Spleen (tissue), 11 donors: ENCODE measurements around the gene ARHGEF40. TPM values are rescaled to one million over a fixed set of nuclear protein-coding genes. Genes with fewer than 3 reads are reported as not detected.

Experiments used
- DNase-seq: peaks from one replicate; pipeline ENCODE4 v3.0.0-alpha.2; 2020
- H3K27ac ChIP-seq, 8 donors: fragments of 200-600 bp; sonication (generic) in 7 of 8; 1 replicate in 4 of 8; 2 replicates in 4 of 8; pipeline versions ENCODE4 v1.5.0 to v1.8.0; 2016 to 2021; ENCODE audit warnings: inconsistent platforms in 4 of 8, mild to moderate bottlenecking in 4 of 8, moderate library complexity in 1 of 8
- H3K27me3 ChIP-seq, 7 donors: fragments of 200-600 bp; sonication (generic) in 6 of 7; replicated peaks in 1 of 7; 1 replicate in 4 of 7; 2 replicates in 3 of 7; pipeline versions ENCODE4 v1.5.0 to v1.8.0; 2016 to 2021; ENCODE audit warnings: inconsistent platforms in 3 of 7, mild to moderate bottlenecking in 1 of 7
- H3K36me3 ChIP-seq, 6 donors: fragments of 200-600 bp; sonication (generic) in 5 of 6; 1 replicate in 4 of 6; 2 replicates in 2 of 6; pipeline versions ENCODE4 v1.5.0 to v1.8.0; 2016 to 2021; ENCODE audit warnings: inconsistent platforms in 2 of 6
- H3K4me1 ChIP-seq, 6 donors: fragments of 200-600 bp; sonication (generic) in 5 of 6; 1 replicate in 3 of 6; 2 replicates in 3 of 6; pipeline versions ENCODE4 v1.5.0 to v1.8.0; 2016 to 2021; ENCODE audit warnings: inconsistent platforms in 3 of 6
- H3K4me3 ChIP-seq, 8 donors: fragments of 200-600 bp; sonication (generic) in 7 of 8; 1 replicate in 4 of 8; 2 replicates in 4 of 8; pipeline versions ENCODE4 v1.5.0 to v1.8.0; 2016 to 2021; ENCODE audit warnings: inconsistent platforms in 4 of 8, mild to moderate bottlenecking in 4 of 8, moderate library complexity in 2 of 8
- H3K9me3 ChIP-seq, 8 donors: fragments of 200-600 bp; sonication (generic) in 7 of 8; 1 replicate in 4 of 8; 2 replicates in 4 of 8; pipeline versions ENCODE4 v1.5.0 to v1.8.0; 2016 to 2021; ENCODE audit warnings: inconsistent platforms in 4 of 8
- CTCF ChIP-seq, 11 experiments: fragments of 200-600 bp in 7 of 11; fragments of 450-650 bp in 4 of 11; sonication (generic) in 4 of 11; IDR thresholded peaks in 8 of 11; conservative IDR thresholded peaks in 3 of 11; 1 replicate in 7 of 11; 2 replicates in 4 of 11; pipeline versions ENCODE4 v1.4.0 to v1.8.0; 2016 to 2021; ENCODE audit warnings: antibody characterized with exemption in 11 of 11, inconsistent platforms in 4 of 11, mild to moderate bottlenecking in 1 of 11
- POLR2A ChIP-seq, 3 donors: fragments of 450-650 bp; IDR thresholded peaks; one replicate each; pipeline ENCODE4 v1.5.1; 2017; ENCODE audit warnings: antibody characterized with exemption in 3 of 3, mild to moderate bottlenecking in 1 of 3
- POLR2AphosphoS5 ChIP-seq, 3 donors: sonication (generic); formaldehyde crosslinking; IDR thresholded peaks; one replicate each; pipeline ENCODE4 v1.5.1; 2017; ENCODE audit warnings: antibody characterized with exemption in 3 of 3
- WGBS, 5 donors: extraction: QIAGEN DNeasy Blood & Tissue Kit in 3 of 5; methylation state at CpG; one replicate each; pipeline versions ENCODE4 v1.1.5 to v1.1.7; 2013 to 2018; 5-methylcytosine and 5-hydroxymethylcytosine counted together
- intact Hi-C: fragments of 100-400 bp; cut with DNase I; formaldehyde crosslinking; loops from one replicate; pipeline ENCODE4 v1.15.0; 2023; ENCODE audit warnings: low total_unique reads
- polyA plus RNA-seq, 3 donors: library from polyadenylated mRNA; stranded (reverse); fragments of 200-250 nt; gene quantifications; one replicate each; pipeline ENCODE4 v1.2.1, GENCODE V29; 2013
- total RNA-seq, 7 donors: library from RNA; depleted of rRNA in 3 of 7; stranded (reverse); fragments of >200 nt in 3 of 7; fragmentation: NEBNext Ultra II Directional in 4 of 7; extraction: Animal tissue kit (Norgen Biotek cat#: 25700) in 4 of 7; gene quantifications; one replicate each; pipeline versions ENCODE4 v1.1.0 to v1.2.1, GENCODE V29; 2016 to 2021
- donor health status: healthy with polysubstance abuse.
- donor health status: DM: no; HTN: no; CAD: no; lungs with moderate emphysema.
- donor health status: DM: no; HTN: no; CAD: no.
- donor health status: Bipolar disorder and iron deficiency.
- donor health status: healthy.
- donor health status: DM: no; HTN: no; CAD: no.
- donor health status: DM: yes; HTN: yes; CAD: no.

The ARHGEF40 gene
- total and polyA plus RNA-seq, 10 donors: 9.8 to 151 (median 92.5) TPM

DNA sequence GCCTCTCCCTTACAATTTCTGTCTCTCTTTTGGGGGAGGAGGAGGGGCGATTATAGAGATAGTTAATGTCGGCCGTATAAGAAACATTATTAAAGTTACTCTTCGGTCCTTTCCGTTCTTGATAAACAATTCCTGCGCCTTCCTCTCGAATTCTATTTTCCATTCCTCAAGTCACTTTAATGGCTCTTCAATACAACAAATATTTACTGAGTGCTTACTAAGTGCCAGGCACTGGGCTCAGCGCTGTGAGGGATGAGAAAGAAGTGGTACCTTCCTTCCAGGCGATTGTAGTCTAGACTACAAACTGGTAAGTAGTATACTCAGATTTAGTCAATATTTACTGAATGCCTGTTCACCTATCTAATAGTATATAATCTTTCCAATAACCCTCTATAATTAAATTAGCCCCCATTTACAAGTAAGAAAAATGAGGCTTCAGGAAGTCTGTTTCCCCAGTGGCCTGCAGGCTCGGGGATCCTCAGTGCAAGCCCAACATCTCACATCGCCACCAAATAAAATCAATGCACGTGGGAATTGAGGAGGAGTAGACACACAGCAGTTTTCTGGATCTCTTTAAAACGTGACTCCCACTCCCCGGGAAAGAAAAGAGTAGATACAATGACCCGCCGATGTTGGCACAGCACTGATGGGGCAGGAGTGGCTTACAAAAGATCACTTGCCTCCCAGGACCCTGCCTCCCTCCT is 28.9 kb downstream of the ARHGEF40 start:
- WGBS, 5 donors: 19 to 25% (median 23%) methylated on average over 16 of the region's 16 CpGs
- intact Hi-C loops: no loop called here
- TF ChIP-seq POLR2A (IDR thresholded peaks at IDR 0.05) (no peak), CTCF (IDR thresholded peaks at IDR 0.05 in 8 of 11, conservative IDR thresholded peaks at IDR 0.05 in 3 of 11) (no peak), POLR2AphosphoS5 (IDR thresholded peaks at IDR 0.05) (no peak)
- peaks cover 10 to 58% (median 30%) of the 10 kb centered on the region in 6 donors for H3K4me1 ChIP-seq
- H3K9me3 ChIP-seq: no peaks in the 10 kb centered on the region
- no peaks in the 10 kb centered on the region for H3K36me3 ChIP-seq
- peak overlapping the region; percentile 51 to 86 (median 78) for H3K27ac ChIP-seq
- peaks cover 0 to 21% (median 0%) of the 10 kb centered on the region in 7 donors for H3K27me3 ChIP-seq
- H3K4me3 ChIP-seq: peak overlapping the region; percentile 23 to 76 (median 47)
- DNase-seq: no peak

DNA sequence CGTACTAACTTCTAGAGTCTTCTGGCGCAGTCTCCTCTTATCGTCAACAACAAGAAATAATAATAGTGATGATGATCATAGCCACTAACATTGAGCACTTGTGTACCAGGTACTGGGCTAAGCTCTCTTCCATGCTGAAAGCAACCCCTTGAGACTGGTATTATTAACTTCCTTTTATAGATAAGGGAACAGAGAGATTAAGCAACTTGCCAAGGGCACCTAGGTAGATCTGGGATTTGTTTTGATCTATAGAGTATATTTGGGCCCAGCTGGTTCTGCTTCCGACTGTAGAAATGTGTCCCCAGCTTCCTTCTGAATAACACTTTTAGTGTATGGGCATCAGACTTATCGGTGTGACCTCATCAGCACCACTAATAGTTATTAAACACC is 29.5 kb downstream of the ARHGEF40 start:
- no peak for TF ChIP-seq CTCF (IDR thresholded peaks at IDR 0.05 in 8 of 11, conservative IDR thresholded peaks at IDR 0.05 in 3 of 11)
- TF ChIP-seq POLR2AphosphoS5 (IDR thresholded peaks at IDR 0.05): no peak
- no peak for TF ChIP-seq POLR2A (IDR thresholded peaks at IDR 0.05)
- Histone ChIP-seq H3K27ac (peak overlapping the region in 4 of 8 donors; percentile 74 to 86 (median 82)), H3K4me1 (peaks cover 11 to 64% (median 32%) of the 10 kb centered on the region in 6 donors), H3K9me3 (no peaks in the 10 kb centered on the region), H3K36me3 (no peaks in the 10 kb centered on the region), H3K27me3 (peaks cover 0 to 21% (median 0%) of the 10 kb centered on the region in 7 donors), H3K4me3 (peak overlapping the region in 1 of 8 donors; percentile 76)
- no peak for DNase-seq
- intact Hi-C loops: no loop called here
- WGBS, 5 donors: 81 to 87% (median 83%) methylated on average over 5 of the region's 5 CpGs

DNA sequence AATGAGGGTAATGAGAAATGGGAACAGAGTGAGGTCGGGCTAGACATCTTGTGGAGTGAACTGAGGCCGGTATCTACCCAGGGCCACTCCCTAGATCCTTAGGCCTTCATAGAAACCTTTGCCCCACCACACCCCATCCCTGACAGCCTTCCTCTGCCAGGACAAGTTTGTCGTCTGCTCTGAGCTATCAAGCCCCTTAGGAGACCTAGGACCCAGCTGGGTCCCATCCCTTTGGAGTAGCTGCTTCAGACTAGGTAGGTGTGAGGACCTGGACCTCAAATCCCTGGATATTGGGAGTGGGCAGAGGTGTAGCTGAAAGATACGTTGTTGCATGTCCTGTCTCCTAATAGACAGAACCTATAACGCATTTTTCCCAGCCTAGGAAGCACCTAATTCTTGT is 30.8 kb downstream of the ARHGEF40 start, which contains the start of gene TMEM253:
Gene TMEM253 (plus strand): TSS at position 136 of the 400 bp plus-strand sequence. CDS start 278 bp downstream, outside the sequence.
- Histone ChIP-seq H3K36me3 (no peaks in the 10 kb centered on the region), H3K9me3 (no peaks in the 10 kb centered on the region), H3K27me3 (peaks cover 0 to 21% (median 0%) of the 10 kb centered on the region in 7 donors), H3K27ac (peak within 1 kb of the TSS in 1 of 8 donors; percentile 86), H3K4me1 (peaks cover 25 to 70% (median 46%) of the 10 kb centered on the region in 6 donors), H3K4me3 (no peak within 1 kb of the TSS)
- DNase-seq: no peak
- no peak for TF ChIP-seq POLR2A (IDR thresholded peaks at IDR 0.05)
- 79 to 92% (median 87%) methylated on average over 5 of the region's 5 CpGs for WGBS, 5 donors
- intact Hi-C loops: no loop called here

DNA sequence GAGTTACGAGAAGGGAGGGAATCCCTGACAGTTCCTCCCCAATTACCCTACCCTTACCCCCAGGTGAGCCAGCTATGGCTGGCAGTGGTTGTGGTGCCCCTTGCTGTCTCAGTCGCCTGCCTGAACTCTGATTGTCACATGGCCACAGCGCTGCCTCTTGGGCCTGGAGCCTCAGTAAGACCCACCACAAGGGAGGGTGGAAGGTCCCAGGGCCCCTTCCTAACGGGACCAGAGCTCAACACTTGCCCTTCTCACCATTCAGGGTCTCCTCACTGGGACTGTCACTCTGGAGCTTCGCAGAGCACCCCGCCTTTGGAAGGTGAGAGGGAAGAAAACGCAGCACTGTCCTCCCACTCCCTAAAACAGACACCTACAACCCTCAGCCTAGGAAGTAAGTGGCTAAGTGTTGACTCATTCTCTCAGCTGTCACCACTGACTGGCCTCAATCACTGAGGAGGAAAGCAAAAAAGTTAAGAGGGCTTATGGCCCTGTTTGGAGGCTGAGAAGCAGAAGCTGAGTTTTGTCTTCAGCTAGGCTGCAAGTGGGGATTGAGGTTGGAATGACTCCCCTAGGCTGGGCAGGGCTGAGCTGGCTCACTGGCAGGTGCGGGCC is 31.8 kb downstream of the ARHGEF40 start:
- DNase-seq: no peak
- Histone ChIP-seq H3K4me1 (peaks cover 33 to 70% (median 53%) of the 10 kb centered on the region in 6 donors), H3K9me3 (no peaks in the 10 kb centered on the region), H3K4me3 (no peak overlapping the region), H3K27me3 (peaks cover 0 to 21% (median 0%) of the 10 kb centered on the region in 7 donors), H3K27ac (no peak overlapping the region), H3K36me3 (no peaks in the 10 kb centered on the region)
- TF ChIP-seq CTCF (IDR thresholded peaks at IDR 0.05 in 8 of 11, conservative IDR thresholded peaks at IDR 0.05 in 3 of 11) (peak in 1 of 11 experiments; percentile 4), POLR2A (IDR thresholded peaks at IDR 0.05) (no peak)
- intact Hi-C loops: no loop called here
- WGBS, 5 donors: 88 to 92% (median 89%) methylated on average over 8 of the region's 8 CpGs
